OCI-LY3 (cell line): ENCODE results near the gene VWA3A.

Source experiments
- CTCF ChIP-seq: fragments of 200-600, 300-600 bp; sonication (generic); IDR thresholded peaks from 2 replicates; pipeline ENCODE4 v1.5.1; 2014; ENCODE audit warnings: antibody characterized with exemption, low read length, low read depth
- EZH2phosphoT487 ChIP-seq: fragments of 200-600 bp; shearing (Covaris generic); IDR thresholded peaks from 2 replicates; pipeline ENCODE4 v1.6.1; 2018; ENCODE audit warnings: antibody characterized with exemption, mixed run types, low read depth

GRCh38 chr16:22098405-22099255, 6.3 kb downstream of the VWA3A start:
- TF ChIP-seq CTCF: peak; percentile 79
- no peak for TF ChIP-seq EZH2phosphoT487
